ENCODE data around the gene AQP7. TPM values are rescaled to one million over a fixed set of nuclear protein-coding genes. Genes with fewer than 3 reads are reported as not detected.
A peak's percentile ranks its signal among the peaks of the same experiment; 100 is the strongest.
"Not testable (repeated sequence)": the region's sequence is repeated elsewhere in the genome, so short reads cannot be mapped to it uniquely, and the experiment has no call there.

Gene AQP7
- total RNA-seq = under 1 TPM in 2 of 4 donors, not detected in 2; 0.15 to 0.57 TPM

- DNase-seq, H3K27me3 ChIP-seq, H3K9me3 ChIP-seq, H3K36me3 ChIP-seq: not testable (repeated sequence)
- peak within 1 kb of the TSS in 1 of 4 donors; percentile 23 for H3K4me3 ChIP-seq
- 63 to 100% methylated on average over 3 to 6 of the region's 10 CpGs for WGBS, 2 donors
- H3K4me1 ChIP-seq = peaks cover 0 to 33% (median 12%) of the 10 kb centered on the region in 3 donors
- intact Hi-C loops (cut with DNase I) = loop anchor here (5.0 kb wide), 1 partner anchor 45 kb away; the partner anchor contains the start of gene AQP3
- H3K27ac ChIP-seq = peak within 1 kb of the TSS in 3 of 4 donors; percentile 25 to 40 (median 25)
These were observed at the start of gene AQP7 for GRCh38 chr9:33402371-33402770. AQP7 (minus strand) TSS chr9:33402568; CDS start chr9:33401262, 1,306 bp downstream.

- no peak for DNase-seq
- Histone ChIP-seq H3K9me3 (no peaks in the 10 kb centered on the region), H3K4me3 (no peak overlapping the region), H3K27me3 (no peaks in the 10 kb centered on the region), H3K4me1 (peaks cover 21 to 83% (median 35%) of the 10 kb centered on the region in 3 donors), H3K27ac (peak overlapping the region in 3 of 4 donors; percentile 1 to 91 (median 58)), H3K36me3 (peaks cover 0 to 5% (median 0%) of the 10 kb centered on the region in 3 donors)
- no peak for TF ChIP-seq POLR2A (IDR thresholded peaks at IDR 0.05)
- TF ChIP-seq CTCF (IDR thresholded peaks at IDR 0.05) = no peak
- intact Hi-C loops (cut with DNase I) = no loop called here
- 88 to 95% methylated on average over 1 to 2 of the region's 4 CpGs for WGBS, 2 donors
These were observed 48.3 kb upstream of the AQP7 start for GRCh38 chr9:33450621-33451146.

- H3K4me3 ChIP-seq = no peak overlapping the region
- no peak for DNase-seq
- no peaks in the 10 kb centered on the region for H3K9me3 ChIP-seq
- intact Hi-C loops (cut with DNase I) = loop anchor here (5.0 kb wide), 1 partner anchor 47 kb away; the partner anchor contains the start of gene AQP7
- peaks cover 0 to 12% (median 4%) of the 10 kb centered on the region in 3 donors for H3K36me3 ChIP-seq
- 72 to 73% methylated on average over 4 of the region's 5 CpGs for WGBS, 2 donors
- peaks cover 21 to 92% (median 35%) of the 10 kb centered on the region in 3 donors for H3K4me1 ChIP-seq
- TF ChIP-seq POLR2A (IDR thresholded peaks at IDR 0.05) (no peak), CTCF (IDR thresholded peaks at IDR 0.05) (no peak)
- no peaks in the 10 kb centered on the region for H3K27me3 ChIP-seq
- peak overlapping the region in 3 of 4 donors; percentile 1 to 91 (median 58) for H3K27ac ChIP-seq
These were observed 47.3 kb upstream of the AQP7 start for GRCh38 chr9:33449715-33450114.

- peak in 1 of 4 donors; percentile 7 for TF ChIP-seq POLR2A (IDR thresholded peaks at IDR 0.05)
- no peak for TF ChIP-seq CTCF (IDR thresholded peaks at IDR 0.05)
- H3K4me1 ChIP-seq = peaks cover 28 to 92% (median 30%) of the 10 kb centered on the region in 3 donors
- WGBS, 2 donors = 20 to 24% methylated on average over 12 to 18 of the region's 20 CpGs
These were observed 45.6 kb upstream of the AQP7 start for GRCh38 chr9:33447799-33448553.

GRCh38 chr9:33446946-33447798, 44.8 kb upstream of the AQP7 start, which contains the start of gene AQP3:
AQP3 (minus strand) TSS chr9:33447593; CDS start chr9:33447530, 63 bp downstream.
- intact Hi-C loops (cut with DNase I) = loop anchor here (5.0 kb wide), 1 partner anchor 45 kb away; the partner anchor contains the start of gene AQP7
- peak within 1 kb of the TSS; percentile 70 to 78 (median 74) for H3K4me3 ChIP-seq
- H3K9me3 ChIP-seq = no peaks in the 10 kb centered on the region
- TF ChIP-seq POLR2A (IDR thresholded peaks at IDR 0.05) = peak in 2 of 4 donors; percentile 80 to 81
- TF ChIP-seq CTCF (IDR thresholded peaks at IDR 0.05) = peak in 5 of 6 experiments; percentile 25 to 45 (median 43)
- peaks cover 20 to 92% (median 30%) of the 10 kb centered on the region in 3 donors for H3K4me1 ChIP-seq
- H3K27me3 ChIP-seq = no peaks in the 10 kb centered on the region
- H3K27ac ChIP-seq = peak within 1 kb of the TSS; percentile 87 to 92 (median 92)
- no peak for DNase-seq
- peaks cover 7 to 22% (median 19%) of the 10 kb centered on the region in 3 donors for H3K36me3 ChIP-seq
- 4 to 20% methylated on average over 2 to 13 of the region's 50 CpGs for WGBS, 2 donors

More at GRCh38 chr9:33447799-33448553, 45.6 kb upstream of the AQP7 start:
- H3K27ac ChIP-seq = peak overlapping the region; percentile 87 to 92 (median 92)
- DNase-seq = no peak
- intact Hi-C loops (cut with DNase I) = loop anchor here (5.0 kb wide), 1 partner anchor 46 kb away; the partner anchor contains the start of gene AQP7
- H3K9me3 ChIP-seq = no peaks in the 10 kb centered on the region
- peaks cover 4 to 14% (median 14%) of the 10 kb centered on the region in 3 donors for H3K36me3 ChIP-seq
- peak overlapping the region; percentile 70 to 78 (median 74) for H3K4me3 ChIP-seq
- H3K27me3 ChIP-seq = no peaks in the 10 kb centered on the region

Data from esophagus squamous epithelium (tissue), 5 donors.